Measurements from ENCODE around the gene CADPS2. TPM values are rescaled to one million over a fixed set of nuclear protein-coding genes. Genes with fewer than 3 reads are reported as not detected.

The CADPS2 gene
- total RNA-seq, 1 experiment from 2014 or later: 16.6 TPM

GRCh38 chr7:122884186-122884585, 2.1 kb downstream of the CADPS2 start:
- no peaks in the 10 kb centered on the region for H3K9me3 ChIP-seq (replicated peaks)
- DNase-seq (ENCODE audit: low read depth in 1 of 2, low spot score in 2 of 2): no peak
- H3K4me1 ChIP-seq (replicated peaks): peaks cover 19% of the 10 kb centered on the region
- peaks cover 8% of the 10 kb centered on the region for H3K36me3 ChIP-seq
- H3K27me3 ChIP-seq (replicated peaks): no peaks in the 10 kb centered on the region
- no peak overlapping the region for H3K4me3 ChIP-seq
- no peak overlapping the region for H3K27ac ChIP-seq

GRCh38 chr7:122883049-122883680, 3.1 kb downstream of the CADPS2 start:
- Histone ChIP-seq H3K36me3 (peaks cover 8% of the 10 kb centered on the region), H3K27ac (no peak overlapping the region), H3K9me3 (replicated peaks) (no peaks in the 10 kb centered on the region), H3K4me3 (no peak overlapping the region), H3K4me1 (replicated peaks) (peaks cover 19% of the 10 kb centered on the region), H3K27me3 (replicated peaks) (no peaks in the 10 kb centered on the region)
- DNase-seq (ENCODE audit: low read depth in 1 of 2, low spot score in 2 of 2): no peak

GRCh38 chr7:122881324-122881723, 4.9 kb downstream of the CADPS2 start:
- H3K9me3 ChIP-seq (replicated peaks): no peaks in the 10 kb centered on the region
- no peaks in the 10 kb centered on the region for H3K27me3 ChIP-seq (replicated peaks)
- no peak overlapping the region for H3K27ac ChIP-seq
- peaks cover 7% of the 10 kb centered on the region for H3K4me1 ChIP-seq (replicated peaks)
- H3K36me3 ChIP-seq: peaks cover 5% of the 10 kb centered on the region
- no peak overlapping the region for H3K4me3 ChIP-seq
- DNase-seq (ENCODE audit: low read depth in 1 of 2, low spot score in 2 of 2): no peak

DNA sequence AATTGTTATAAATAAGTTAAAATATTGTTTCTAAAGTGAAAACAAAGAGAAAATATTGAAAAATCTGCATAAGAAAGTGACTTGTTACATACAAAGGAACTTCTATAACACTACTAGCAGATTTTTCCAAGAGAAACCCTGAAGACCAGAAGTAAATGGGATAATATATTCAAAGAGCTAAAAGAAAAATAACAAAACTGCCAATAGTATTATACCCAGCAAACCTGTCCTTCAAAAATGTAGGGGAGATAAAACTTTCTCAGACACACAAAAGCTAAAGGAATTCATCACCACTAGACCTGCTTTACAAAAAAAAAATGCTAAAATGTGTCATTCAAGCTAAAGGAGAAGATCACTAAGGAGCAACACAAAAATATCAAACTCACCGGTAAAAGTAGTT, 17.0 kb downstream of the CADPS2 start:
- Histone ChIP-seq H3K36me3 (no peaks in the 10 kb centered on the region), H3K27me3 (replicated peaks) (no peaks in the 10 kb centered on the region), H3K4me3 (no peak overlapping the region), H3K4me1 (replicated peaks) (no peaks in the 10 kb centered on the region), H3K9me3 (replicated peaks) (peaks cover 5% of the 10 kb centered on the region; the same call in 1 of the 2 replicates), H3K27ac (no peak overlapping the region)
- DNase-seq (ENCODE audit: low read depth in 1 of 2, low spot score in 2 of 2): no peak

DNA sequence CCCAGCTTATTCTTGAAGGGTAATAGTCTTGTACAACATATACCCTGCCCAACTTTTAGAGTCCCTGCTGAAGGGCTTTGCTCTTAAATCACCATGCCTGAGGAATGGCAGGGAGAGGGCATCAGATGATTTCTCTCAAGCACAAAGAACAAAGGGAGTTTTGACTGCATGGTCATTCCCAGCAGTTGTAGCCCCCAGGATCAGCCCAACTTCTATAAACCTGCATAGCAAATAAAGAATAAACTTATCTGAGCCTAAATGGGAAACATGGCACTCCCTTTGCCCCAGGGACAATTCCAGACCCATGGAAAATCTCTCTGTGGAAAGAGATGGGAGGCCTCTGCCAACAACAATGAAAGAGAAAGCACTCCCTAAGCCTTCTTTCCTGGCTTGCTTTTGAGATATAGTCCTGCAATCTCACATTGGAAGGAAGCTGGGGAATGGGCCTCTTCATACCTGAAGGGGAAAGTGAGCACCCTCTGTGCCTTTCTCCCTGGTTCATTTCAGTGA, 18.7 kb downstream of the CADPS2 start:
- no peaks in the 10 kb centered on the region for H3K36me3 ChIP-seq
- H3K27ac ChIP-seq: no peak overlapping the region
- no peaks in the 10 kb centered on the region for H3K27me3 ChIP-seq (replicated peaks)
- no peak for DNase-seq (ENCODE audit: low read depth in 1 of 2, low spot score in 2 of 2)
- H3K4me3 ChIP-seq: no peak overlapping the region
- H3K9me3 ChIP-seq (replicated peaks): peaks cover 5% of the 10 kb centered on the region; the same call in 1 of the 2 replicates
- H3K4me1 ChIP-seq (replicated peaks): no peaks in the 10 kb centered on the region

DNA sequence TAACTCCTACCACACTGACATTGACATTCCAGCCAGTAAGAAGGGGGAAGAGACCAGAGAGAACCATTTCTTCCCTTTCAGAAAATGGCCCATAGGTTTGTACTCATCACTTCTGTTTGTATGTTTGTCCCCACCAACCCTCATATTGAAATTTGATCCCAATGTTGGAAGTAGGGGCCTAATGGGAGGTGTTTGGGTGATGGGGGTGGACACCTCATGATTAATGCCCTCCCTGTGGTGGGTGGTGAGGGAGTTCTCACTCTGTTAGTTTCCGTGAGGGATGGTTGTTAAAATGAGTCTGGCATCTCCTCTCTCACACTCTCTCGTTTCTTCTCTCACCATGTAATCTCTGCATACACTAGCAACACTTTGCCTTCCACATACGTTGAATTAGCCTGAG, 21.4 kb downstream of the CADPS2 start:
- peaks cover 5% of the 10 kb centered on the region; the same call in 1 of the 2 replicates for H3K9me3 ChIP-seq (replicated peaks)
- H3K4me1 ChIP-seq (replicated peaks): no peaks in the 10 kb centered on the region
- no peak overlapping the region for H3K4me3 ChIP-seq
- no peak for DNase-seq (ENCODE audit: low read depth in 1 of 2, low spot score in 2 of 2)
- no peaks in the 10 kb centered on the region for H3K27me3 ChIP-seq (replicated peaks)
- no peak overlapping the region for H3K27ac ChIP-seq
- no peaks in the 10 kb centered on the region for H3K36me3 ChIP-seq

DNA sequence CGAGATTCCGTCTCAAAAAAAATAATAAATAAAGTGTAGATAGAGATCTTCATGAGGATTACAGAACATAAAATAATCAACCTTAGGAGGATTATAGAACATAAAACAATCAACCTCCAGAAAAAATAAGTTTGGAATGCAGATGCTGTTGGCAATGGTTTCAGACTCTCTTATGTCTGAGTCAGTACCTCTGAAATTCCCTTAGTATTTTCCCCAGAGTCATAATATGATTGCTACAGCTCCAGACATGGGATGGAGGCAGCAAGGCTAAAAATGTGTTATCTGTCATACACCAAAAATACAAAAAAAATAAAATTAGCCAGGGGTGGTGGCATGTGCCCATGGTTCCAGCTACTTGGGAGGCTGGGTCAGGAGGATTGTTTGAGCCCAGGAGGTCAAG, 22.2 kb downstream of the CADPS2 start:
- H3K4me1 ChIP-seq (replicated peaks): no peaks in the 10 kb centered on the region
- no peak overlapping the region for H3K27ac ChIP-seq
- no peaks in the 10 kb centered on the region for H3K36me3 ChIP-seq
- DNase-seq (ENCODE audit: low read depth in 1 of 2, low spot score in 2 of 2): no peak
- H3K4me3 ChIP-seq: no peak overlapping the region
- H3K27me3 ChIP-seq (replicated peaks): no peaks in the 10 kb centered on the region
- H3K9me3 ChIP-seq (replicated peaks): peaks cover 5% of the 10 kb centered on the region; the same call in 1 of the 2 replicates

GRCh38 chr7:122858320-122858719, 27.9 kb downstream of the CADPS2 start:
- Histone ChIP-seq H3K36me3 (no peaks in the 10 kb centered on the region), H3K4me3 (no peak overlapping the region), H3K4me1 (replicated peaks) (no peaks in the 10 kb centered on the region), H3K27me3 (replicated peaks) (no peaks in the 10 kb centered on the region), H3K9me3 (replicated peaks) (0 out of 2 replicates have a peak, but pooled peaks cover 4% of the 10 kb centered on the region), H3K27ac (no peak overlapping the region)
- no peak for DNase-seq (ENCODE audit: low read depth in 1 of 2, low spot score in 2 of 2)

GRCh38 chr7:122850528-122850927, 35.7 kb downstream of the CADPS2 start:
- H3K27ac ChIP-seq: no peak overlapping the region
- H3K4me1 ChIP-seq (replicated peaks): no peaks in the 10 kb centered on the region
- H3K4me3 ChIP-seq: no peak overlapping the region
- H3K36me3 ChIP-seq: no peaks in the 10 kb centered on the region
- no peaks in the 10 kb centered on the region for H3K27me3 ChIP-seq (replicated peaks)
- DNase-seq (ENCODE audit: low read depth in 1 of 2, low spot score in 2 of 2): no peak
- H3K9me3 ChIP-seq (replicated peaks): no peaks in the 10 kb centered on the region

DNA sequence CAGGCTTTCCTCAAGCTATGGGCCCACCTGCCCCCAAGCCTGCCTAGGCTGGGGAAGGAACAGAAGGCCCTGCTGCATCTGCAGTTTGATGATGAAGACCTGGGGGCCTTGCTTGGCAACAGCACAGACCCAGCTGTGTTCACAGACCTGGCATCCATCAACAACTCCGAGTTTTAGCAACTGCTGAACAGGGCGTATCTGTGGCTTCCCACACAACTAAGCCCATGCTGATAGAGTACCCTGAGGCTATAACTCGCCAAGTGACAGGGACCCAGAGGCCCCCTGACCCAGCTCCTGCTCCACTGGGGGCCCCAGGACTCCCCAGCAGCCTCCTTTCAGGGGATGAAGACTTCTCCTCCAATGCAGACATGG, 36.3 kb downstream of the CADPS2 start:
- no peak overlapping the region for H3K4me3 ChIP-seq

GRCh38 chr7:122849322-122849956, 36.8 kb downstream of the CADPS2 start:
- DNase-seq (ENCODE audit: low read depth in 1 of 2, low spot score in 2 of 2): no peak
- Histone ChIP-seq H3K27me3 (replicated peaks) (no peaks in the 10 kb centered on the region), H3K4me3 (no peak overlapping the region), H3K36me3 (no peaks in the 10 kb centered on the region), H3K4me1 (replicated peaks) (no peaks in the 10 kb centered on the region), H3K9me3 (replicated peaks) (no peaks in the 10 kb centered on the region), H3K27ac (no peak overlapping the region)

More for the DNA sequence above, 36.3 kb downstream of the CADPS2 start:
- Histone ChIP-seq H3K27me3 (replicated peaks) (no peaks in the 10 kb centered on the region), H3K27ac (no peak overlapping the region), H3K36me3 (no peaks in the 10 kb centered on the region), H3K4me1 (replicated peaks) (no peaks in the 10 kb centered on the region), H3K9me3 (replicated peaks) (no peaks in the 10 kb centered on the region)
- DNase-seq (ENCODE audit: low read depth in 1 of 2, low spot score in 2 of 2): no peak

- Histone ChIP-seq H3K4me1 (replicated peaks) (no peaks in the 10 kb centered on the region), H3K27ac (no peak overlapping the region), H3K27me3 (replicated peaks) (no peaks in the 10 kb centered on the region), H3K36me3 (no peaks in the 10 kb centered on the region), H3K4me3 (no peak overlapping the region), H3K9me3 (replicated peaks) (no peaks in the 10 kb centered on the region)
- no peak for DNase-seq (ENCODE audit: low read depth in 1 of 2, low spot score in 2 of 2)
Observed at GRCh38 chr7:122847871-122848473, 38.3 kb downstream of the CADPS2 start.

DNA sequence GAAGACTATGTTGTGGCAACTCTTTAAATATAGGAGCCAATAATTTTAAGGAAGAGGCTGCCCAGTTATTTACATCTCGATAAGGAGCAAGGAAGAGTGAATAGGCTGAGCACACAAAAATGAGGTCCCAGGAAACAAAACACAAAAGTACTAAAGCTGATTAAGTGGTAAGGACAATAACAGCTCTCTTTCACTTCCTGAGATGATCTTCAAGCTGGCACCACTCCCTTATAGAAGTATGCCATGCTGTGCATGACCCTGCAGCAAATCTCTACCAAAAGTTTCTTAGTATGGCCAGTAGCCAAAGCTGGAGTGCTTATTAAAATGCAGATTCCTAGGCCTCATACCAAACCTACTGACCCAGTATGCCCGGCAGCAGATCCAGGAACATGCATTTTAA, 39.7 kb downstream of the CADPS2 start:
- no peaks in the 10 kb centered on the region for H3K9me3 ChIP-seq (replicated peaks)
- H3K27me3 ChIP-seq (replicated peaks): no peaks in the 10 kb centered on the region
- no peak overlapping the region for H3K4me3 ChIP-seq
- DNase-seq (ENCODE audit: low read depth in 1 of 2, low spot score in 2 of 2): no peak
- H3K36me3 ChIP-seq: no peaks in the 10 kb centered on the region
- no peak overlapping the region for H3K27ac ChIP-seq
- no peaks in the 10 kb centered on the region for H3K4me1 ChIP-seq (replicated peaks)

DNA sequence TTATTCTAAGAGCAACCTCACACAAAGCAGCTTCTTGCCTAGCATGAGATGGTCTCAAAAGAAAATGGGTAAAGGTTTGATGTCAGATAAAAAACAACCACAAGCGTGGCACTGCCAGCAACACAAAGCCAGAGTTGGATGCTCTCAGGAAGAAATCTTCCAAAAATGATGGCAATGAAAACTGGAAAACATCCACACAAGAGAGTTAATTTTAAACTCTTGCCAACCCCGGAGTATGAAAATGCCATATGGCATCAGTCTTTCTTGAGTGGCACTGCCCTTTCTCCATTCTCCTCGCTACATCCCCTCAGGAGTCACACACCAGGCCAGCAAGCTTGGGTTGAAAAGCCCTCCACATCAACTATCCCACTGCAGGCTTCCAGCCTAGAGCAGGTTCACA, 41.0 kb downstream of the CADPS2 start:
- no peaks in the 10 kb centered on the region for H3K9me3 ChIP-seq (replicated peaks)
- DNase-seq (ENCODE audit: low read depth in 1 of 2, low spot score in 2 of 2): no peak
- no peaks in the 10 kb centered on the region for H3K36me3 ChIP-seq
- no peaks in the 10 kb centered on the region for H3K27me3 ChIP-seq (replicated peaks)
- no peak overlapping the region for H3K27ac ChIP-seq
- no peaks in the 10 kb centered on the region for H3K4me1 ChIP-seq (replicated peaks)
- H3K4me3 ChIP-seq: no peak overlapping the region

Data from SJSA1 (cell line).